ENCODE data around the gene ST8SIA1.

ST8SIA1 gene

GRCh38 chr12:22325218-22325617, 9.3 kb downstream of the ST8SIA1 start:
- no peak for DNase-seq

- DNase-seq: no peak
Observed at GRCh38 chr12:22322091-22322490, 12.4 kb downstream of the ST8SIA1 start.

- peak; percentile 64 for DNase-seq
Observed at GRCh38 chr12:22321638-22322037, 12.9 kb downstream of the ST8SIA1 start.

- no peak for DNase-seq
Observed at GRCh38 chr12:22321018-22321605, 13.4 kb downstream of the ST8SIA1 start.

GRCh38 chr12:22318108-22318737, 16.3 kb downstream of the ST8SIA1 start:
- DNase-seq: no peak

- DNase-seq: no peak
Observed at GRCh38 chr12:22313963-22314330, 20.6 kb downstream of the ST8SIA1 start.

GRCh38 chr12:22313286-22313962, 21.1 kb downstream of the ST8SIA1 start:
- no peak for DNase-seq

- DNase-seq: no peak
Observed at GRCh38 chr12:22312336-22312735, 22.2 kb downstream of the ST8SIA1 start.

- no peak for DNase-seq
Observed at GRCh38 chr12:22310709-22311108, 23.8 kb downstream of the ST8SIA1 start.

- DNase-seq: no peak
Observed at GRCh38 chr12:22310275-22310674, 24.2 kb downstream of the ST8SIA1 start.

GRCh38 chr12:22307811-22308210, 26.7 kb downstream of the ST8SIA1 start:
- DNase-seq: no peak

- DNase-seq: no peak
Observed at GRCh38 chr12:22306311-22306710, 28.2 kb downstream of the ST8SIA1 start.

- no peak for DNase-seq
Observed at GRCh38 chr12:22304341-22304740, 30.2 kb downstream of the ST8SIA1 start.

GRCh38 chr12:22299294-22299912, 35.1 kb downstream of the ST8SIA1 start:
- no peak for DNase-seq

GRCh38 chr12:22289250-22289649, 45.3 kb downstream of the ST8SIA1 start:
- DNase-seq: no peak

GRCh38 chr12:22287776-22288621, 46.5 kb downstream of the ST8SIA1 start:
- DNase-seq: peak; percentile 32

GRCh38 chr12:22287101-22287500, 47.4 kb downstream of the ST8SIA1 start:
- no peak for DNase-seq

- no peak for DNase-seq
Observed at GRCh38 chr12:22286569-22286968, 47.9 kb downstream of the ST8SIA1 start.

GRCh38 chr12:22285846-22286245, 48.7 kb downstream of the ST8SIA1 start:
- DNase-seq: no peak

- no peak for DNase-seq
Observed at GRCh38 chr12:22284871-22285270, 49.6 kb downstream of the ST8SIA1 start.

GRCh38 chr12:22283508-22283907, 51.0 kb downstream of the ST8SIA1 start:
- no peak for DNase-seq

GRCh38 chr12:22283006-22283506, 51.5 kb downstream of the ST8SIA1 start:
- DNase-seq: no peak

GRCh38 chr12:22282283-22282682, 52.2 kb downstream of the ST8SIA1 start:
- no peak for DNase-seq

Measured in CD4-positive, alpha-beta T cell treated with Interleukin-4 for 4 hours (primary cell).